T-helper 2 cell treated with Interferon-gamma antibody and Interleukin-4, amounts not matched to agents 5 μg/mL and 100 μg/mL, for 36 hours (primary cell): ENCODE measurements around the gene SCAPER.
A peak's percentile ranks its signal among the peaks of the same experiment; 100 is the strongest.

Source experiments
- DNase-seq: peaks from one replicate; pipeline ENCODE4 v3.0.0; 2021; ENCODE audit warnings: low spot score
- H3K27ac Mint-ChIP-seq: one replicate; pipeline ENCODE4 v1.8.0; 2021; ENCODE audit warnings: mild to moderate bottlenecking, mixed read lengths
- H3K27me3 Mint-ChIP-seq: one replicate; pipeline ENCODE4 v1.8.0; 2021; ENCODE audit warnings: low read depth, mixed read lengths
- H3K36me3 Mint-ChIP-seq: one replicate; pipeline ENCODE4 v1.8.0; 2021; ENCODE audit warnings: low read depth, mixed read lengths
- H3K4me1 Mint-ChIP-seq: one replicate; pipeline ENCODE4 v1.8.0; 2021; ENCODE audit warnings: low read depth, mixed read lengths
- H3K4me3 Mint-ChIP-seq: one replicate; pipeline ENCODE4 v1.8.0; 2022; ENCODE audit warnings: mild to moderate bottlenecking, moderate library complexity, mixed read lengths
- H3K9me3 Mint-ChIP-seq: one replicate; pipeline ENCODE4 v1.8.0; 2021; ENCODE audit warnings: mixed read lengths

The SCAPER gene, protein sequence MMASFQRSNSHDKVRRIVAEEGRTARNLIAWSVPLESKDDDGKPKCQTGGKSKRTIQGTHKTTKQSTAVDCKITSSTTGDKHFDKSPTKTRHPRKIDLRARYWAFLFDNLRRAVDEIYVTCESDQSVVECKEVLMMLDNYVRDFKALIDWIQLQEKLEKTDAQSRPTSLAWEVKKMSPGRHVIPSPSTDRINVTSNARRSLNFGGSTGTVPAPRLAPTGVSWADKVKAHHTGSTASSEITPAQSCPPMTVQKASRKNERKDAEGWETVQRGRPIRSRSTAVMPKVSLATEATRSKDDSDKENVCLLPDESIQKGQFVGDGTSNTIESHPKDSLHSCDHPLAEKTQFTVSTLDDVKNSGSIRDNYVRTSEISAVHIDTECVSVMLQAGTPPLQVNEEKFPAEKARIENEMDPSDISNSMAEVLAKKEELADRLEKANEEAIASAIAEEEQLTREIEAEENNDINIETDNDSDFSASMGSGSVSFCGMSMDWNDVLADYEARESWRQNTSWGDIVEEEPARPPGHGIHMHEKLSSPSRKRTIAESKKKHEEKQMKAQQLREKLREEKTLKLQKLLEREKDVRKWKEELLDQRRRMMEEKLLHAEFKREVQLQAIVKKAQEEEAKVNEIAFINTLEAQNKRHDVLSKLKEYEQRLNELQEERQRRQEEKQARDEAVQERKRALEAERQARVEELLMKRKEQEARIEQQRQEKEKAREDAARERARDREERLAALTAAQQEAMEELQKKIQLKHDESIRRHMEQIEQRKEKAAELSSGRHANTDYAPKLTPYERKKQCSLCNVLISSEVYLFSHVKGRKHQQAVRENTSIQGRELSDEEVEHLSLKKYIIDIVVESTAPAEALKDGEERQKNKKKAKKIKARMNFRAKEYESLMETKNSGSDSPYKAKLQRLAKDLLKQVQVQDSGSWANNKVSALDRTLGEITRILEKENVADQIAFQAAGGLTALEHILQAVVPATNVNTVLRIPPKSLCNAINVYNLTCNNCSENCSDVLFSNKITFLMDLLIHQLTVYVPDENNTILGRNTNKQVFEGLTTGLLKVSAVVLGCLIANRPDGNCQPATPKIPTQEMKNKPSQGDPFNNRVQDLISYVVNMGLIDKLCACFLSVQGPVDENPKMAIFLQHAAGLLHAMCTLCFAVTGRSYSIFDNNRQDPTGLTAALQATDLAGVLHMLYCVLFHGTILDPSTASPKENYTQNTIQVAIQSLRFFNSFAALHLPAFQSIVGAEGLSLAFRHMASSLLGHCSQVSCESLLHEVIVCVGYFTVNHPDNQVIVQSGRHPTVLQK (N-terminal part only)

DNA sequence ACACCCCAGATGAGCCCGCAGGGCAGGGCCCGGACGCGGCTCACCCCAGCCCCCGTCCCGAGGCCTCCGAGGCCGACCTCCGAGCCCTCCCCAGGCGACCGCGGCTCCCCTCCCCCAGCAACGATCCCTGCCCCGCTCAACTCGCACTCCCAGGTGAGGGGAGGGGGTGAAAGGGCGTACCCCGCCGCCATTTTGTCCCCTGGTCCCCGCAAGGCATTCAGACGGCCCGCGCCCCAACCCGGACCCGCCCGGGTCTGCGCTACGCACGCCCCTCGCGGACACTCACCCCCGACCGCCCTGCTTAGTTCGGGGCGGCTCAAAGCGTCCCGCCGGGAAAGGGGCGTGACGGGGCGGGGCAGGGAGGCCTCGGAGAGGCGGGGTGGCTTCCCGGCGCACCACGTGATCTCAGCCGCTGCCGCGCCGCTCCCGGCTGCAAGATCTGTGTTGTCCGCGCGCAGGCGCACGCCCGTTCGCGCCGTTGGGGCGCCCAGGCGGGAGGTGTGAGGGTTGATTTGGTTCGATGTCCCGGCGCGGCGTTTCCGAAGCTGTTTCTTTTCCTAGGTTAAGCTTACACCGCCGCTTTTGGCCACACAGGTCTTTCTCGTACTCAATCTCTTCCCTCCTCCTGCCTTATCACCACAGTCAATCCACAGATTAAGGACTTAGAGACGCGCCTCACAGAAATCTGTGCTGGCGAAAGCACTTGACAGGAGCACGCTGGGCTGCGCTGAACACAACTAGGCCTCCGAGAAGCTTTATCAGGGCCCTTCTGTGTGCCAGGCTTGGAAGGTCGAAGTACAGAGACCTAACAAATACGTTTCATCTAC lies at the start of gene SCAPER:
Gene SCAPER (minus strand): TSS at position 328 of the 827 bp plus-strand sequence. CDS start 21,523 bp downstream, outside the sequence.
- Mint-ChIP-seq H3K27me3 (no peaks in the 10 kb centered on the region), H3K4me1 (peaks cover 28% of the 10 kb centered on the region), H3K36me3 (no peaks in the 10 kb centered on the region), H3K27ac (peak within 1 kb of the TSS; percentile 92), H3K4me3 (peak within 1 kb of the TSS; percentile 95), H3K9me3 (no peaks in the 10 kb centered on the region)
- peak; percentile 93 for DNase-seq

GRCh38 chr15:76954744-76955143 lies 49.6 kb upstream of the SCAPER start:
- Mint-ChIP-seq H3K36me3 (peaks cover 7% of the 10 kb centered on the region), H3K27me3 (peaks cover 7% of the 10 kb centered on the region), H3K4me3 (no peak overlapping the region), H3K4me1 (peaks cover 10% of the 10 kb centered on the region), H3K27ac (no peak overlapping the region), H3K9me3 (no peaks in the 10 kb centered on the region)
- DNase-seq: no peak

DNA sequence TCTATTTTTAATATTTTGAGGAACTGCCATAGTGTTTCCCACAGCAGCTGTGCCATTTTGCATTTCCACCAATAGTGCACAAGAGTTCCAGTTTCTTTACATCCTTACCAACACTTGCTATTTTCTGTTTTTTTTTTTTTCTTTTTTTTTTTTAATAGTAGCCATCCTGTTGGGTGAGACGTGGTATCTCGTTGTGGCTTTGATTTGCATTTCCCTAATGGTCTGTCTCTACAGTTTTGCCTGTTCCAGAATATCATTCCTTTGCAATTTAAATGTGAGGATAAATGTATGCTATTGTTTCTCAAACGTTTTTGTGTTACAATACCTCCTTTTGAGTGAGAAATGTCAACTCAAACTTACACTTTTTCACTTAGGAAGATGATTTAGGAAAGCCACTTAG lies 48.8 kb upstream of the SCAPER start:
- Mint-ChIP-seq H3K4me1 (peaks cover 10% of the 10 kb centered on the region), H3K9me3 (no peaks in the 10 kb centered on the region), H3K36me3 (peaks cover 7% of the 10 kb centered on the region), H3K27ac (no peak overlapping the region), H3K4me3 (no peak overlapping the region), H3K27me3 (peaks cover 7% of the 10 kb centered on the region)
- no peak for DNase-seq

GRCh38 chr15:76951220-76951619 lies 46.1 kb upstream of the SCAPER start:
- peak overlapping the region; percentile 22 for H3K27ac Mint-ChIP-seq

GRCh38 chr15:76947454-76947853 lies 42.3 kb upstream of the SCAPER start:
- Mint-ChIP-seq H3K27ac (no peak overlapping the region), H3K27me3 (no peaks in the 10 kb centered on the region), H3K4me1 (peaks cover 10% of the 10 kb centered on the region), H3K9me3 (no peaks in the 10 kb centered on the region), H3K36me3 (peaks cover 43% of the 10 kb centered on the region), H3K4me3 (no peak overlapping the region)
- no peak for DNase-seq

More at GRCh38 chr15:76951220-76951619, 46.1 kb upstream of the SCAPER start:
- DNase-seq: no peak
- Mint-ChIP-seq H3K4me1 (peaks cover 10% of the 10 kb centered on the region), H3K27me3 (peaks cover 4% of the 10 kb centered on the region), H3K9me3 (no peaks in the 10 kb centered on the region), H3K36me3 (peaks cover 21% of the 10 kb centered on the region), H3K4me3 (no peak overlapping the region)

DNA sequence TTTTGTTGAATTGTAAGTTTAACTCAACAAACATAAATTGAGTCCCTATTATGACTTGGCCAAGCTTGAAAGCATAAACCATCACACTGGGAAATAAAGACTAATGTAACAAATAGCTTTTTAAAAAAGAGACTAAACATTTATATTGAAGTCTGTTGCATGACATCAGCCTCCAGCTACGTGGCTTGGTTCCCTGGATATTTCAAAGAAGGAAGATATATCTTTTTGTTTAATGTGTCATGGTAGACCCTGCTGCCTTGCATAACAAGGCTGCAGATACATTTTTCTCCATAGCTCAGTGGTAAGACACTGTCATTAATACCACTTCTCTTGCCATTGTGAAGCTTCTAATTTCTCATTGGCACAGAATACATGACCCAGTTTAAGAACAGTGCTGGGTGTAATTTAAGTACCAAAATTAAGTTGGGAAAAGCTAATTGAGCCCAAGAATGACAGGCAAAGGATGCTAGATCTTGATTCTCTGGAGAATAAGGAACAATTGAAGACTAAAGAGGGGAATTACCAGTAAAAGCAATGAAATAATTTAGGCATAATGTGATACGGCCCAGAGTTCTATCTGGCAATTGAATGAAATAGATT lies 40.5 kb upstream of the SCAPER start:
- DNase-seq: no peak
- Mint-ChIP-seq H3K27ac (no peak overlapping the region), H3K27me3 (no peaks in the 10 kb centered on the region), H3K36me3 (peaks cover 38% of the 10 kb centered on the region), H3K4me3 (no peak overlapping the region), H3K4me1 (no peaks in the 10 kb centered on the region), H3K9me3 (no peaks in the 10 kb centered on the region)

GRCh38 chr15:76942331-76942730 lies 37.2 kb upstream of the SCAPER start:
- H3K4me3 Mint-ChIP-seq: no peak overlapping the region
- no peaks in the 10 kb centered on the region for H3K27me3 Mint-ChIP-seq
- no peak for DNase-seq
- no peak overlapping the region for H3K27ac Mint-ChIP-seq
- H3K4me1 Mint-ChIP-seq: peaks cover 3% of the 10 kb centered on the region
- no peaks in the 10 kb centered on the region for H3K9me3 Mint-ChIP-seq
- peaks cover 31% of the 10 kb centered on the region for H3K36me3 Mint-ChIP-seq

- peaks cover 3% of the 10 kb centered on the region for H3K4me1 Mint-ChIP-seq
- H3K4me3 Mint-ChIP-seq: no peak overlapping the region
- no peaks in the 10 kb centered on the region for H3K9me3 Mint-ChIP-seq
- DNase-seq: no peak
- no peak overlapping the region for H3K27ac Mint-ChIP-seq
- H3K36me3 Mint-ChIP-seq: peaks cover 31% of the 10 kb centered on the region
- no peaks in the 10 kb centered on the region for H3K27me3 Mint-ChIP-seq
Observed at GRCh38 chr15:76941636-76942035, 36.5 kb upstream of the SCAPER start.

DNA sequence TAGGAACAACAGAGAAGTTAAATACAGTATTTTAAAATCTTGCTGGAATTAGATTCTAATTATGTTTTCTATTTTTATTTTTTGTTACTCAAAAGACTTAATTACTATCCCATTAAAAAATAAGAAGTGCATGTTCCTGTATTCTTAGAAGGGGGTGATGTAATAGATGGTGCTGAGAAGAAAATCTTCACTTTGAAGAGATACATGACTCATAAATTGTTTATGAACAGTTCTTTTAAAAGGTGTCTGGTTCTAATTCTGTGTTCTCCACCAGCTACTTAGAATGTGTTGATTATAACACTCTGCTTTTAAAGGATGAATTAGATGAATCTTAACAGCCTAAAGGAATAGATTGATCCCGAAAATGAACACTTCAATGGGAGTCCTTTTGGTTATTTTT lies 34.6 kb upstream of the SCAPER start:
- H3K27ac Mint-ChIP-seq: no peak overlapping the region
- peaks cover 8% of the 10 kb centered on the region for H3K4me1 Mint-ChIP-seq
- no peak overlapping the region for H3K4me3 Mint-ChIP-seq
- H3K27me3 Mint-ChIP-seq: no peaks in the 10 kb centered on the region
- H3K36me3 Mint-ChIP-seq: peaks cover 34% of the 10 kb centered on the region
- DNase-seq: no peak
- no peaks in the 10 kb centered on the region for H3K9me3 Mint-ChIP-seq

DNA sequence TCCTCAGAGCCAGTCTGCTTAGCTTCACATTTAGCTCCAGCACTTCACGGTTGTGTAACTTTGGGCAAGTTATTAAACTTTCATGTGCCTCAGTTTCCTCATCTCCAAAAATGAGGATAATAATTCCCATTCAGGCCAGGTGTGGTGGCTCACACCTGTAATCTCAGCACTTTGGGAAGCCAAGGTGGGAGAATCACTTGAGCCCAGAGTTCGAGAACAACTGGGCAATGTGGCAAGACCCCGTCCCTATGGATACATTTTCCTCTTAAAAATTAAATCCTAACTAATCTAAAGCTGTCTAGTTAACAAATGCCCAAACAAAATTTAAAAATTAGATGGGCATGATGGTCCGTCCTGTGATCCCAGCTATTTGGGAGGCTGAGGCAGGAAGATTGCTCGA lies 33.6 kb upstream of the SCAPER start:
- H3K4me1 Mint-ChIP-seq: peaks cover 9% of the 10 kb centered on the region
- peaks cover 31% of the 10 kb centered on the region for H3K36me3 Mint-ChIP-seq
- no peaks in the 10 kb centered on the region for H3K9me3 Mint-ChIP-seq
- no peak overlapping the region for H3K27ac Mint-ChIP-seq
- no peak for DNase-seq
- no peaks in the 10 kb centered on the region for H3K27me3 Mint-ChIP-seq
- H3K4me3 Mint-ChIP-seq: no peak overlapping the region

DNA sequence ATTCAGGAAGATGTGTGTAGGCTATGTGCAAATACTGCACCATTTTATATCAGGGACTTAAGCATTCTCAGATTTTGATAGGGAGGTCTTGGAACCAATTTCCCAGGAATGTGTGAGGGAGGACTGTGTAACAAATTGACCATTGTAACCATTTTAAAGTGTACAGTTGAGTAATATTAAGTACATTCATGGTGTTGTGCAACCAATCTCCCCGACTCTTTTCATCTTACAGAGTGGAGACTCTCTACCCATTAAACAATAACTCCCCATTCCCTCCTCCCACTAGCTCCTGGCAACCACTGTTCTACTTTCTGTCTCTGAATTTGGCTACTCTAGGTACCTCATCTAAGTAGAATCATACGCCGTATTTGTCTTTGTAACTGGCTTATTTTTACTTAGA lies 31.5 kb upstream of the SCAPER start:
- no peaks in the 10 kb centered on the region for H3K27me3 Mint-ChIP-seq
- no peak for DNase-seq
- peaks cover 38% of the 10 kb centered on the region for H3K36me3 Mint-ChIP-seq
- no peak overlapping the region for H3K4me3 Mint-ChIP-seq
- H3K4me1 Mint-ChIP-seq: peaks cover 23% of the 10 kb centered on the region
- no peak overlapping the region for H3K27ac Mint-ChIP-seq
- no peaks in the 10 kb centered on the region for H3K9me3 Mint-ChIP-seq

- Mint-ChIP-seq H3K27me3 (no peaks in the 10 kb centered on the region), H3K36me3 (peaks cover 38% of the 10 kb centered on the region), H3K4me1 (peaks cover 27% of the 10 kb centered on the region), H3K27ac (no peak overlapping the region), H3K9me3 (no peaks in the 10 kb centered on the region), H3K4me3 (no peak overlapping the region)
- DNase-seq: no peak
Observed at GRCh38 chr15:76935620-76936019, 30.5 kb upstream of the SCAPER start.
